ENCODE measurements around the gene KDM4B.

DNA sequence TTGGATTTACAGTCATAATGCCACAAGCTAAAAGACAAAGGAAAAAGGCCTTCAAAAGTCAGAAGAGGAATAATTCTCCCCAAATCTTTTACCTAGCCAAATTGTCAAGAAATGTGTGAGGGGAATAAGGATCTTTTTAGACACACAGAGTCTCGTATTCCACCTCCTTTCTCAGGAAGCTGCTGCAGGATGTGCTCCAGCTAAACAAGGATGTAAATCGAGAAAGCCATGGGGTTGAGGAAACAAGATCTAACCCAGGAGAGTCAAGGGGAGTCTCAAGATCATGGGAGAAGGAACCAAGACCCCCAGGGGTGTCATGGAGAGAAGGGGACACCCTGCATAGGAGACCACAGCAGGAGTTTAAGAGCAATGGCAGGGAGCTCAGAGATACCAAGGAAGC lies 147.4 kb downstream of the KDM4B start:
- TF ChIP-seq, protein P1, sequence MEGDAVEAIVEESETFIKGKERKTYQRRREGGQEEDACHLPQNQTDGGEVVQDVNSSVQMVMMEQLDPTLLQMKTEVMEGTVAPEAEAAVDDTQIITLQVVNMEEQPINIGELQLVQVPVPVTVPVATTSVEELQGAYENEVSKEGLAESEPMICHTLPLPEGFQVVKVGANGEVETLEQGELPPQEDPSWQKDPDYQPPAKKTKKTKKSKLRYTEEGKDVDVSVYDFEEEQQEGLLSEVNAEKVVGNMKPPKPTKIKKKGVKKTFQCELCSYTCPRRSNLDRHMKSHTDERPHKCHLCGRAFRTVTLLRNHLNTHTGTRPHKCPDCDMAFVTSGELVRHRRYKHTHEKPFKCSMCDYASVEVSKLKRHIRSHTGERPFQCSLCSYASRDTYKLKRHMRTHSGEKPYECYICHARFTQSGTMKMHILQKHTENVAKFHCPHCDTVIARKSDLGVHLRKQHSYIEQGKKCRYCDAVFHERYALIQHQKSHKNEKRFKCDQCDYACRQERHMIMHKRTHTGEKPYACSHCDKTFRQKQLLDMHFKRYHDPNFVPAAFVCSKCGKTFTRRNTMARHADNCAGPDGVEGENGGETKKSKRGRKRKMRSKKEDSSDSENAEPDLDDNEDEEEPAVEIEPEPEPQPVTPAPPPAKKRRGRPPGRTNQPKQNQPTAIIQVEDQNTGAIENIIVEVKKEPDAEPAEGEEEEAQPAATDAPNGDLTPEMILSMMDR (conservative IDR thresholded peaks at IDR 0.05) = no peak
- TF ChIP-seq ZFX (IDR thresholded peaks at IDR 0.05) = no peak

All from C4-2B (cell line).